HCT116 (cell line): ENCODE measurements around the gene ADRB1. TPM values are rescaled to one million over a fixed set of nuclear protein-coding genes. Genes with fewer than 3 reads are reported as not detected.

Experiments used
- ATAC-seq: fragments of 200-7000 bp; cut with Tn5 transposase; 2 replicates; pipeline ENCODE4 v1.9.1; 2020; ENCODE audit warnings: mild to moderate bottlenecking, moderate library complexity
- BruUV-seq: library from RNA; stranded (reverse); fragments of 400-500 nt; replicated peaks from 2 replicates; lab custom pipeline; 2021; lab: Mats Ljungman, UMichigan
- CTCF ChIA-PET: fragments of 300-600 bp; sonication (Branson Sonifier 250); formaldehyde crosslinking; loops from one replicate; lab custom pipeline; 2021; ENCODE audit warnings: antibody characterized with exemption; lab: Charles Lee
- POLR2A ChIA-PET: fragments of 300-600, 350-600 bp; sonication (Branson Sonifier 250); formaldehyde crosslinking; loops from one replicate; lab custom pipeline; 2021; ENCODE audit warnings: antibody characterized with exemption; lab: Charles Lee
- RAD21 ChIA-PET, 2 experiments: fragments of 300-600 bp; sonication (Branson Sonifier 250); formaldehyde crosslinking; loops; one replicate each; lab custom pipeline; 2023; ENCODE audit warnings: low total read pairs in 2 of 2; ENCODE audit not compliant: uncharacterized antibody in 2 of 2, unreplicated experiment in 2 of 2, low non-redundant PET in 1 of 2; lab: Charles Lee
- DNase-seq: peaks from one replicate; pipeline ENCODE4 v3.0.0-alpha.2; 2010; ENCODE audit warnings: low read depth, low spot score
- H2AFZ ChIP-seq: fragments of 200-600 bp; shearing (Covaris generic), sonication (generic); 2 replicates; pipeline ENCODE4 v1.6.1; 2017; ENCODE audit warnings: low read depth, mixed run types, mixed read lengths, antibody characterized with exemption, low read length; ENCODE audit not compliant: poor library complexity, severe bottlenecking
- H3K27ac ChIP-seq: 2 replicates; pipeline ENCODE4 v1.5.1; 2012; ENCODE audit warnings: low read depth, low read length
- H3K27me3 ChIP-seq: fragments of 200-600 bp; sonication (generic); 2 replicates; pipeline ENCODE4 v1.6.1; 2016; ENCODE audit warnings: mixed run types, low read length, mixed read lengths; ENCODE audit not compliant: insufficient read depth
- H3K36me3 ChIP-seq, 2 experiments: fragments of 200-500 bp in 1 of 2; fragments of 200-600 bp in 1 of 2; sonication (Bioruptor generic) in 1 of 2; sonication (generic) in 1 of 2; 2 replicates each; pipeline versions ENCODE4 v1.5.1 to v1.6.1; 2014 to 2016; ENCODE audit warnings: low read length in 2 of 2, inconsistent platforms in 1 of 2, mixed read lengths in 1 of 2, mixed run types in 1 of 2; ENCODE audit not compliant: insufficient read depth in 2 of 2, control insufficient read depth in 1 of 2
- H3K4me1 ChIP-seq, 2 experiments: fragments of 200-600 bp in 1 of 2; sonication (generic) in 1 of 2; 2 replicates each; pipeline versions ENCODE4 v1.5.1 to v1.6.1; 2012 to 2017; ENCODE audit warnings: low read length in 2 of 2, inconsistent platforms in 1 of 2, mild to moderate bottlenecking in 1 of 2, mixed read lengths in 1 of 2, mixed run types in 1 of 2, moderate library complexity in 1 of 2; ENCODE audit not compliant: insufficient read depth in 2 of 2, control insufficient read depth in 1 of 2
- H3K4me2 ChIP-seq: fragments of 200-600 bp; sonication (generic); 2 replicates; pipeline ENCODE4 v1.6.1; 2017; ENCODE audit warnings: mixed run types, low read length, mixed read lengths
- H3K4me3 ChIP-seq, 2 experiments: fragments of 200-600 bp in 1 of 2; sonication (generic) in 1 of 2; replicated peaks in 1 of 2; 2 replicates each; pipeline ENCODE4 v1.5.1; 2011 to 2016; ENCODE audit warnings: low read length in 2 of 2, control low read depth in 1 of 2, low read depth in 1 of 2, mild to moderate bottlenecking in 1 of 2, mixed read lengths in 1 of 2, mixed run types in 1 of 2
- H3K79me2 ChIP-seq: fragments of 200-600 bp; sonication (generic); 2 replicates; pipeline ENCODE4 v1.6.1; 2017; ENCODE audit warnings: mild to moderate bottlenecking, mixed run types, low read length, moderate library complexity, mixed read lengths; ENCODE audit not compliant: insufficient read depth
- H3K9ac ChIP-seq: fragments of 200-600 bp; sonication (generic); 2 replicates; pipeline ENCODE4 v1.6.1; 2016; ENCODE audit warnings: low read length, mixed read lengths
- H3K9me2 ChIP-seq: fragments of 200-600 bp; sonication (generic), shearing (Covaris generic); 2 replicates; pipeline ENCODE4 v1.6.1; 2017; ENCODE audit warnings: mixed run types, mild to moderate bottlenecking, moderate library complexity; ENCODE audit not compliant: insufficient read depth
- H3K9me3 ChIP-seq, 2 experiments: fragments of 200-500 bp in 1 of 2; fragments of 200-600 bp in 1 of 2; sonication (Bioruptor generic) in 1 of 2; sonication (generic) in 1 of 2; 2 replicates each; pipeline ENCODE4 v1.6.1; 2014 to 2017; ENCODE audit warnings: low read length in 2 of 2, mixed read lengths in 2 of 2, inconsistent platforms in 1 of 2, low read depth in 1 of 2, mild to moderate bottlenecking in 1 of 2, mixed run types in 1 of 2, moderate library complexity in 1 of 2; ENCODE audit not compliant: control insufficient read depth in 1 of 2, insufficient read depth in 1 of 2
- H4K20me1 ChIP-seq: fragments of 200-600 bp; sonication (generic), shearing (Covaris generic); 2 replicates; pipeline ENCODE4 v1.6.1; 2017; ENCODE audit warnings: mixed run types, mild to moderate bottlenecking, moderate library complexity; ENCODE audit not compliant: insufficient read depth
- ATF3 ChIP-seq: IDR thresholded peaks from 2 replicates; pipeline ENCODE4 v1.6.1; 2012
- CEBPB ChIP-seq: IDR thresholded peaks from 2 replicates; pipeline ENCODE4 v1.6.1; 2012; ENCODE audit warnings: low read depth
- EGR1 ChIP-seq: IDR thresholded peaks from 2 replicates; pipeline ENCODE4 v1.6.1; 2012; ENCODE audit warnings: low read depth
- ELF1 ChIP-seq: IDR thresholded peaks from 2 replicates; pipeline ENCODE4 v1.6.1; 2012; ENCODE audit warnings: low read depth, borderline replicate concordance
- EZH2 ChIP-seq: fragments of 200-600 bp; sonication (generic); IDR thresholded peaks from 2 replicates; pipeline ENCODE4 v1.6.1; 2017; ENCODE audit warnings: antibody characterized with exemption, mixed run types
- EZH2phosphoT487 ChIP-seq: fragments of 200-600 bp; IDR thresholded peaks from 2 replicates; pipeline ENCODE4 v1.6.1; 2018; ENCODE audit warnings: antibody characterized with exemption, borderline replicate concordance
- JUND ChIP-seq: IDR thresholded peaks from 2 replicates; pipeline ENCODE4 v1.6.1; 2012
- MAX ChIP-seq: IDR thresholded peaks from 2 replicates; pipeline ENCODE4 v1.6.1; 2012
- POLR2A ChIP-seq: IDR thresholded peaks from 2 replicates; pipeline ENCODE4 v1.7.0; 2011; ENCODE audit warnings: borderline replicate concordance; ENCODE audit not compliant: insufficient read depth, insufficient read length; ENCODE audit errors: extremely low read depth
- POLR2AphosphoS5 ChIP-seq: IDR thresholded peaks from 2 replicates; pipeline ENCODE4 v1.6.1; 2011; ENCODE audit warnings: mild to moderate bottlenecking, low read depth, low read length, moderate library complexity
- RAD21 ChIP-seq: IDR thresholded peaks from 2 replicates; pipeline ENCODE4 v1.6.1; 2012; ENCODE audit warnings: low read depth, mild to moderate bottlenecking
- REST ChIP-seq: IDR thresholded peaks from 2 replicates; pipeline ENCODE4 v1.6.1; 2012; ENCODE audit warnings: low read depth
- SIN3A ChIP-seq: IDR thresholded peaks from 2 replicates; pipeline ENCODE4 v1.6.1; 2012; ENCODE audit warnings: low read depth
- SP1 ChIP-seq: IDR thresholded peaks from 2 replicates; pipeline ENCODE4 v1.6.1; 2012; ENCODE audit warnings: low read depth
- TCF7L2 ChIP-seq: IDR thresholded peaks from 2 replicates; pipeline ENCODE4 v1.7.0; 2011; ENCODE audit warnings: borderline replicate concordance, inconsistent platforms; ENCODE audit not compliant: insufficient read depth, insufficient read length; ENCODE audit errors: extremely low read depth
- ZBTB33 ChIP-seq: IDR thresholded peaks from 2 replicates; pipeline ENCODE4 v1.6.1; 2011; ENCODE audit warnings: mild to moderate bottlenecking, low read length, moderate library complexity; ENCODE audit not compliant: insufficient replicate concordance; ENCODE audit errors: extremely low read depth
- ZFX ChIP-seq: fragments of 450-650 bp; IDR thresholded peaks from 2 replicates; pipeline ENCODE4 v1.6.1; 2017
- ZNF274 ChIP-seq: fragments of 200-500 bp; sonication (Bioruptor generic); IDR thresholded peaks from 2 replicates; pipeline ENCODE4 v1.6.1; 2014; ENCODE audit warnings: mild to moderate bottlenecking, low read depth, low read length, inconsistent platforms
- intact Hi-C: fragments of 100-400 bp; cut with micrococcal nuclease; formaldehyde crosslinking; loops from 2 replicates; pipeline ENCODE4 v1.10.0; 2022
- total RNA-seq: library from RNA; stranded (reverse); gene quantifications from one replicate; pipeline ENCODE4 v1.2.1, GENCODE V29; 2021; ENCODE audit not compliant: unreplicated experiment
- TF ChIP-seq, protein P1 (sequence below), 3 experiments: fragments of 200-600 bp in 1 of 3; sonication (generic) in 1 of 3; IDR thresholded peaks in 2 of 3; conservative IDR thresholded peaks in 1 of 3; 2 replicates each; pipeline ENCODE4 v1.5.1; 2012 to 2017; ENCODE audit warnings: low read depth in 2 of 3, low read length in 2 of 3, antibody characterized with exemption in 1 of 3, borderline replicate concordance in 1 of 3, control low read depth in 1 of 3, mild to moderate bottlenecking in 1 of 3, mixed read lengths in 1 of 3, mixed run types in 1 of 3, moderate library complexity in 1 of 3; ENCODE audit not compliant: insufficient read depth in 1 of 3

The ADRB1 gene
- total RNA-seq, 1 experiment from 2014 or later, result 0.89 TPM

DNA sequence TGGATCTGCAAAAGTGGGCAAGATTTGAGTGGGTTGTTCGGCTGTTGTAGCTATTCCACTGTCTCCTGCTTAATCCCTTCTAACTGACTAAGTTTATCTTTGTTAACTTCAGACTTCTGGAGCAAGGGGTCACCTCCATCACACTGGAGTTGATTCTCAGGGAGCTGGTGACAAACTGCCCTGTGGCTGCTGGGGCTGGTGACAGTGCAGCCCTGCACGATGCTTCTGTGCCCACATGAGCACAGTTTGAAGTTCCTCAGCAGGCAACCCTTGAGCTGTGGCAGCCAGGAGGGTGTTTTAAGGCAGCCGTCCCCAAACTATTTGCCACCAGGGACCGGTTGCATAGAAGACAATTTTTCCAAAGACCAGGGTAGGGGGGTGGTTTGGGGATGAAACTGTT, 40.5 kb downstream of the ADRB1 start:
- H4K20me1 ChIP-seq, result no peaks in the 10 kb centered on the region
- no TSS peak for BruUV-seq
- H3K27me3 ChIP-seq, result no peaks in the 10 kb centered on the region
- H3K27ac ChIP-seq, result no peak overlapping the region
- DNase-seq (no peak), ATAC-seq (no peak)
- no peak overlapping the region for H3K9ac ChIP-seq
- no peak overlapping the region for H3K4me2 ChIP-seq
- no peak overlapping the region for H3K4me3 ChIP-seq
- peak overlapping the region; percentile 29 for H2AFZ ChIP-seq
- intact Hi-C loops, result no loop called here
- no peaks in the 10 kb centered on the region for H3K36me3 ChIP-seq
- H3K4me1 ChIP-seq, result no peaks in the 10 kb centered on the region
- no peaks in the 10 kb centered on the region for H3K9me2 ChIP-seq
- ChIA-PET CTCF (interaction anchor here (1.0 kb wide), 1 partner anchor 15 kb away, joined by 4 read pairs; no protein-coding TSS in a partner anchor), RAD21 (no interaction called here), POLR2A (interaction anchor here (1.2 kb wide), 1 partner anchor 12 kb away, joined by 3 read pairs; no protein-coding TSS in a partner anchor)
- no peaks in the 10 kb centered on the region for H3K9me3 ChIP-seq
- no peak for TF ChIP-seq ZBTB33
- TF ChIP-seq ZFX, result no peak
- TF ChIP-seq, protein P1, sequence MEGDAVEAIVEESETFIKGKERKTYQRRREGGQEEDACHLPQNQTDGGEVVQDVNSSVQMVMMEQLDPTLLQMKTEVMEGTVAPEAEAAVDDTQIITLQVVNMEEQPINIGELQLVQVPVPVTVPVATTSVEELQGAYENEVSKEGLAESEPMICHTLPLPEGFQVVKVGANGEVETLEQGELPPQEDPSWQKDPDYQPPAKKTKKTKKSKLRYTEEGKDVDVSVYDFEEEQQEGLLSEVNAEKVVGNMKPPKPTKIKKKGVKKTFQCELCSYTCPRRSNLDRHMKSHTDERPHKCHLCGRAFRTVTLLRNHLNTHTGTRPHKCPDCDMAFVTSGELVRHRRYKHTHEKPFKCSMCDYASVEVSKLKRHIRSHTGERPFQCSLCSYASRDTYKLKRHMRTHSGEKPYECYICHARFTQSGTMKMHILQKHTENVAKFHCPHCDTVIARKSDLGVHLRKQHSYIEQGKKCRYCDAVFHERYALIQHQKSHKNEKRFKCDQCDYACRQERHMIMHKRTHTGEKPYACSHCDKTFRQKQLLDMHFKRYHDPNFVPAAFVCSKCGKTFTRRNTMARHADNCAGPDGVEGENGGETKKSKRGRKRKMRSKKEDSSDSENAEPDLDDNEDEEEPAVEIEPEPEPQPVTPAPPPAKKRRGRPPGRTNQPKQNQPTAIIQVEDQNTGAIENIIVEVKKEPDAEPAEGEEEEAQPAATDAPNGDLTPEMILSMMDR (IDR thresholded peaks at IDR 0.05 in 2 of 3, conservative IDR thresholded peaks at IDR 0.05 in 1 of 3; ENCODE audit: borderline replicate concordance in 1 of 3, insufficient read depth in 1 of 3, low read depth in 2 of 3, low read length in 2 of 3), result no peak
- no peak for TF ChIP-seq POLR2AphosphoS5
- no peak for TF ChIP-seq TCF7L2
- no peak for TF ChIP-seq REST
- TF ChIP-seq SIN3A, result no peak
- TF ChIP-seq ZNF274, result no peak
- no peak for TF ChIP-seq SP1
- no peak for TF ChIP-seq EZH2
- TF ChIP-seq EZH2phosphoT487, result no peak
- TF ChIP-seq MAX, result no peak
- TF ChIP-seq POLR2A, result no peak
- no peak for TF ChIP-seq RAD21
- TF ChIP-seq CEBPB, result no peak
- TF ChIP-seq EGR1, result no peak
- no peak for TF ChIP-seq ELF1
- TF ChIP-seq ATF3, result no peak
- no peak for TF ChIP-seq JUND
- H3K79me2 ChIP-seq, result no peaks in the 10 kb centered on the region
